Stomach (tissue), 9 donors: ENCODE measurements around the gene FRY. TPM values are rescaled to one million over a fixed set of nuclear protein-coding genes. Genes with fewer than 3 reads are reported as not detected.

Experiments used
- DNase-seq, 2 donors: peaks; one replicate each; pipeline versions ENCODE4 v3.0.0 to v3.0.0-alpha.2; 2013 to 2019
- H3K27ac ChIP-seq, 5 donors: fragments of 200-600 bp in 4 of 5; sonication (generic) in 4 of 5; one replicate each; pipeline ENCODE4 v1.5.1; 2013 to 2019; ENCODE audit warnings: mild to moderate bottlenecking in 1 of 5, moderate library complexity in 1 of 5
- H3K27me3 ChIP-seq, 3 donors: fragments of 200-600 bp; sonication (generic); one replicate each; pipeline ENCODE4 v1.5.1; 2017 to 2019; ENCODE audit warnings: mixed run types in 1 of 3
- H3K36me3 ChIP-seq, 4 donors: fragments of 200-600 bp; sonication (generic); 1 replicate in 3 of 4; 2 replicates in 1 of 4; pipeline ENCODE4 v1.5.1; 2016 to 2019
- H3K4me1 ChIP-seq, 4 donors: fragments of 200-600 bp; sonication (generic); one replicate each; pipeline ENCODE4 v1.5.1; 2016 to 2019
- H3K4me3 ChIP-seq, 4 donors: fragments of 200-600 bp; sonication (generic) in 3 of 4; one replicate each; pipeline ENCODE4 v1.5.1; 2016 to 2019; ENCODE audit warnings: mild to moderate bottlenecking in 1 of 4
- H3K9me3 ChIP-seq, 4 donors: fragments of 200-600 bp; sonication (generic); one replicate each; pipeline ENCODE4 v1.5.1; 2016 to 2019
- EP300 ChIP-seq: sonication (generic); formaldehyde crosslinking; IDR thresholded peaks from one replicate; pipeline ENCODE4 v1.6.1; 2017; ENCODE audit warnings: antibody characterized with exemption
- POLR2A ChIP-seq, 4 donors: fragments of 450-650 bp; IDR thresholded peaks; one replicate each; pipeline ENCODE4 v1.6.1; 2016; ENCODE audit warnings: antibody characterized with exemption in 4 of 4, control low read depth in 2 of 4, mild to moderate bottlenecking in 1 of 4, moderate library complexity in 1 of 4
- POLR2AphosphoS5 ChIP-seq, 3 donors: sonication (generic); formaldehyde crosslinking; IDR thresholded peaks; one replicate each; pipeline ENCODE4 v1.6.1; 2016; ENCODE audit warnings: antibody characterized with exemption in 3 of 3
- WGBS, 5 donors: extraction: QIAGEN DNeasy Blood & Tissue Kit in 3 of 5; methylation state at CpG; one replicate each; pipeline versions ENCODE4 v1.1.5 to v1.1.7; 2013 to 2018; 5-methylcytosine and 5-hydroxymethylcytosine counted together
- intact Hi-C: fragments of 100-400 bp; cut with DNase I; formaldehyde crosslinking; loops from one replicate; pipeline ENCODE4 v1.15.1; 2023; ENCODE audit warnings: low total_unique reads
- polyA plus RNA-seq, 3 donors: library from polyadenylated mRNA; stranded (reverse); fragments of 200-250 nt; gene quantifications; one replicate each; pipeline ENCODE4 v1.2.3, GENCODE V29; 2013
- total RNA-seq, 5 donors: library from RNA; depleted of rRNA; stranded (reverse); fragments of >200 nt; gene quantifications; one replicate each; pipeline versions ENCODE4 v1.1.0 to v1.2.3, GENCODE V29; 2014 to 2016
- TF ChIP-seq, protein P1 (sequence below), 7 experiments: fragments of 450-650 bp in 4 of 7; fragments of 200-600 bp in 3 of 7; sonication (generic) in 3 of 7; IDR thresholded peaks; one replicate each; pipeline ENCODE4 v1.5.1; 2016 to 2019; ENCODE audit warnings: antibody characterized with exemption in 7 of 7, control low read depth in 2 of 7, mild to moderate bottlenecking in 1 of 7
- donor health status: healthy with polysubstance abuse.
- donor health status: Bipolar disorder and iron deficiency.
- donor health status: healthy.

Gene FRY
- total and polyA plus RNA-seq, 8 donors: 3.5 to 97.1 (median 16.4) TPM

DNA sequence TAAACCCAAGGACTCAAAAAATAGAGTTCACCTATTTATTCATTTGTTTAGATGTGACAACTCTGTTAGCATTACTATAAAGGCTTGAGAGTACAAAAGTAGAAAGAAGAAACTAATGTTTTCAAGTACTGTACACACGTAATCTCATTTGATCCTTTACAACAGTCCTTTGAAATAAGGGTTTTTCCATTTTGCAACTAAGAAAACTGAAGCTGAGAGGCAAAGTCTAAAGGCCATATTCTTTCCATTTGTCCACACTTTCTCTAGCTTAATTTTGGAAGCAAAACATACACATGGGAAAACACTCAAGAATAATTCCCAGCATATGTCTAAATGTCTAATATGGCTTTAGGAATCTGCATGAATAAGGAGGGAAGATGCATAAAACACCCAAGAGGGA is 249.5 kb downstream of the FRY start:
- intact Hi-C loops: no loop called here
- Histone ChIP-seq H3K4me3 (no peak overlapping the region), H3K27ac (no peak overlapping the region), H3K9me3 (no peaks in the 10 kb centered on the region), H3K4me1 (peaks cover 0 to 22% (median 10%) of the 10 kb centered on the region in 4 donors), H3K27me3 (no peaks in the 10 kb centered on the region), H3K36me3 (peaks cover 15 to 64% (median 61%) of the 10 kb centered on the region in 4 donors)
- DNase-seq: no peak
- 76 to 92% (median 86%) methylated on average over 1 of the region's 1 CpG for WGBS, 5 donors
- TF ChIP-seq EP300 (no peak), POLR2A (IDR thresholded peaks at IDR 0.05) (no peak), POLR2AphosphoS5 (IDR thresholded peaks at IDR 0.05) (no peak)
- TF ChIP-seq, protein P1, sequence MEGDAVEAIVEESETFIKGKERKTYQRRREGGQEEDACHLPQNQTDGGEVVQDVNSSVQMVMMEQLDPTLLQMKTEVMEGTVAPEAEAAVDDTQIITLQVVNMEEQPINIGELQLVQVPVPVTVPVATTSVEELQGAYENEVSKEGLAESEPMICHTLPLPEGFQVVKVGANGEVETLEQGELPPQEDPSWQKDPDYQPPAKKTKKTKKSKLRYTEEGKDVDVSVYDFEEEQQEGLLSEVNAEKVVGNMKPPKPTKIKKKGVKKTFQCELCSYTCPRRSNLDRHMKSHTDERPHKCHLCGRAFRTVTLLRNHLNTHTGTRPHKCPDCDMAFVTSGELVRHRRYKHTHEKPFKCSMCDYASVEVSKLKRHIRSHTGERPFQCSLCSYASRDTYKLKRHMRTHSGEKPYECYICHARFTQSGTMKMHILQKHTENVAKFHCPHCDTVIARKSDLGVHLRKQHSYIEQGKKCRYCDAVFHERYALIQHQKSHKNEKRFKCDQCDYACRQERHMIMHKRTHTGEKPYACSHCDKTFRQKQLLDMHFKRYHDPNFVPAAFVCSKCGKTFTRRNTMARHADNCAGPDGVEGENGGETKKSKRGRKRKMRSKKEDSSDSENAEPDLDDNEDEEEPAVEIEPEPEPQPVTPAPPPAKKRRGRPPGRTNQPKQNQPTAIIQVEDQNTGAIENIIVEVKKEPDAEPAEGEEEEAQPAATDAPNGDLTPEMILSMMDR (IDR thresholded peaks at IDR 0.05): no peak

DNA sequence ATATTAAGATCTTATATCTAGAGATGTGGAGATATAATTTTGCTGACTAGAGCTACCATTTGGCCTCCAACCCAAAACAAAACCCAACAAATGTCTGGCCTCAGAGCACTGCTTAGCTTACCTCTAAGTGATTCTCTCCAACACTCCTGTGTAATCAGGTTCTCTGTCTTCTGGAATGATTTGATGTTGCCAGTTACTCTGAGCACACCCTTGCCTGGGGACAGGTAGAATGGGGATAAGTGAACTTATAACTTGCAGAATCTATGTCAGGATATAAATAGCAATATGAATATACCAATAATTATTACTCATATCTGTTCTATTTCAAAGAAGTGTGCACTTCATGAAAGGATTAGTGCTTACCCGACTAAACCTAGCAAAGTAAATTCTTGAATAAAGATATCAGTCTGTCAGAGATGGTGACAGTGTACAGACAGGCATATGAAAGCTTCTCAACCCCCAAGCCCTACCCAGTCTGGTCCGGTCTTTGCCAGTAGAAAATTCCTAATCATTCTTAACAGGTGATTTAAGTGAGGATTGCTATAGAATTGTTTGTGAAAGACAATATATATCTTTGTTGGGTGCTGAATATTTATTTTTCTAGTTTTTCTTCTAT is 250.6 kb downstream of the FRY start:
- no peaks in the 10 kb centered on the region for H3K27me3 ChIP-seq
- no peak for TF ChIP-seq POLR2A (IDR thresholded peaks at IDR 0.05)
- DNase-seq: no peak
- H3K36me3 ChIP-seq: peaks cover 15 to 53% (median 50%) of the 10 kb centered on the region in 4 donors
- no peak overlapping the region for H3K27ac ChIP-seq
- intact Hi-C loops: no loop called here
- no peaks in the 10 kb centered on the region for H3K9me3 ChIP-seq
- H3K4me1 ChIP-seq: peaks cover 0 to 22% (median 10%) of the 10 kb centered on the region in 4 donors
- 77 to 86% (median 82%) methylated on average over 2 of the region's 2 CpGs for WGBS, 5 donors
- no peak overlapping the region for H3K4me3 ChIP-seq

DNA sequence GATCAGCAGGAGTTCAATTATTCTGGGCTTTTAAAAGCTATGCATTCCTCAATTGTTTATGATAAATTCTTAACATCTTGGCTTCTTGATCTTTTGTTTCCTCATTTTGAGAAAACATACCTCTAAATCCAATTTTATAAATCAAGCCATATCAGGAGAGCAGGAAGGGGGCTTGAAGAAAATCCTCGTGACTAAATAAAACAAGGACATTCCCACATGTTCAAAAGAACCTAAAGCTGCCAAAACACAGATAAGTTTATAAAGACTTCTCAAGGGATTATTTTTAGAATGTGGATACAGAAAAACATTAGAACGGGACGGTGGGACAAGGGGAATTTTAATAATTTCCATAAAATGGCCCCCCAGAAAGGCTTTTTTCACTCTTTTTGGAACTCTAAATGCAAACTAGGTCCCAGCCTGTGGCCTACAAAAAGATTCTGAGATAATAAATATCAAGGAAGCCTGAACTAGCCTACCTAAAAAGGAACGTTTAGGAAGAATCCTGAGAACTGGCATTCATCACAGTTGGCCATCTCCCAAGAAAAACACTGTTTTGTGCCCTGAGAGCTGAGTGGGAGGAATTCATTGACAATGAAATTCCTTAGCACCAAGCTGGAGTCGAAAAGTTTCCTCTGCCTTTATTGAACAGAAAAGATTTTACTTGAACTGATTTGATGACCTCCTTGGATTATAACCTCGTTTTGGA is 253.5 kb downstream of the FRY start:
- Histone ChIP-seq H3K4me1 (peaks cover 0 to 22% (median 10%) of the 10 kb centered on the region in 4 donors), H3K4me3 (no peak overlapping the region), H3K9me3 (no peaks in the 10 kb centered on the region), H3K27me3 (no peaks in the 10 kb centered on the region), H3K36me3 (peaks cover 0 to 32% (median 30%) of the 10 kb centered on the region in 4 donors), H3K27ac (peak overlapping the region in 4 of 5 donors; percentile 36 to 67 (median 44))
- TF ChIP-seq POLR2AphosphoS5 (IDR thresholded peaks at IDR 0.05): peak in 2 of 3 donors; percentile 28 to 40
- TF ChIP-seq, protein P1 (IDR thresholded peaks at IDR 0.05): no peak
- DNase-seq: peak; percentile 47 to 68
- intact Hi-C loops: no loop called here
- 16 to 27% (median 24%) methylated on average over 6 of the region's 6 CpGs for WGBS, 5 donors

DNA sequence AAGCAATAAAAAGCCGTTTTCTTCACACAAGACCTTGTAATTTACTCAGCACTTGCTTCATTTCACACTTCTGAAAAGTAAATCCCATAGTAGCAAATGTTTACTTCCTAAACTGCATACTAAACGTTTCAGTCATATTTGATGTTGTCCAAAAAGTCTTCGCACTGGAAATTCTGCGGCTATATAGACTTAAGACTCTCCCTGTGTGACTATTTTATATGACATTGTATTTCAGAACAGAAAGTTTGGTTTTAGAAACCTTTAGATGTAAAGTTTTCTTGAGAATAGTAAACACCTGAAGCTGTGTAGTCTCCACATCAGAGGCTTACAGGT is 254.0 kb downstream of the FRY start:
- no peak for DNase-seq
- WGBS, 5 donors: 20 to 45% (median 23%) methylated on average over 4 of the region's 4 CpGs
- H3K36me3 ChIP-seq: peaks cover 0 to 34% (median 30%) of the 10 kb centered on the region in 4 donors
- H3K4me3 ChIP-seq: no peak overlapping the region
- no peaks in the 10 kb centered on the region for H3K27me3 ChIP-seq
- peak overlapping the region in 1 of 5 donors; percentile 67 for H3K27ac ChIP-seq
- no peaks in the 10 kb centered on the region for H3K9me3 ChIP-seq
- peaks cover 0 to 22% (median 10%) of the 10 kb centered on the region in 4 donors for H3K4me1 ChIP-seq
- intact Hi-C loops: no loop called here
- TF ChIP-seq POLR2AphosphoS5 (IDR thresholded peaks at IDR 0.05): no peak
- TF ChIP-seq EP300: no peak
- no peak for TF ChIP-seq POLR2A (IDR thresholded peaks at IDR 0.05)
- TF ChIP-seq, protein P1 (IDR thresholded peaks at IDR 0.05): no peak

DNA sequence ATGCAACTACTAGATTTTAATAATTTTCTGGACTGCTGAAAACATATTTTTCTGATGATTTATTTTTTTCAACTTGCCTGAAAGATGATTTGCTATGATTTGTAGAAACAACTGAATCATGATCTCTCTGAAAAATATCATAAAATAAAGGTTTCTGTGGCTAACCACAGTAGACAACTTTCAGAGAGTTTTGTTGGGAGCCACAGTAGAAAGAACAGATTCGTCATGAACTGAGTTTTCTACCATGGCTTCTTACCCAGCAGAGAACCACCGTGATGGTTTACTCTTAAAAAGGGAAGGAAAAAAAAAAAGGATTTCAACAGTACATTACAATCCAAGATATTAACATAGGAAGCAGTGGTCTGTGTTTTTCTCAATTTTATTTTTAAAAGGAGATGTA is 265.6 kb downstream of the FRY start:
- no peaks in the 10 kb centered on the region for H3K27me3 ChIP-seq
- no peaks in the 10 kb centered on the region for H3K9me3 ChIP-seq
- no peaks in the 10 kb centered on the region for H3K4me1 ChIP-seq
- no peak overlapping the region for H3K27ac ChIP-seq
- peaks cover 0 to 24% (median 23%) of the 10 kb centered on the region in 4 donors for H3K36me3 ChIP-seq
- no peak for DNase-seq
- intact Hi-C loops: no loop called here
- no peak overlapping the region for H3K4me3 ChIP-seq
- WGBS, 5 donors: 44 to 81% (median 70%) methylated on average over 2 of the region's 2 CpGs
- TF ChIP-seq POLR2A (IDR thresholded peaks at IDR 0.05) (no peak), POLR2AphosphoS5 (IDR thresholded peaks at IDR 0.05) (no peak), EP300 (no peak)
- TF ChIP-seq, protein P1 (IDR thresholded peaks at IDR 0.05): no peak
